GM12873 (cell line): ENCODE results near the gene CIZ1.

Source experiments
- TF ChIP-seq, protein P1 (sequence below): IDR thresholded peaks from 2 replicates; pipeline ENCODE4 v1.5.1; 2012; ENCODE audit warnings: low read depth, mild to moderate bottlenecking, moderate library complexity, low read length, control low read depth; ENCODE audit not compliant: insufficient read depth; ENCODE audit errors: missing control alignments

Gene CIZ1

DNA sequence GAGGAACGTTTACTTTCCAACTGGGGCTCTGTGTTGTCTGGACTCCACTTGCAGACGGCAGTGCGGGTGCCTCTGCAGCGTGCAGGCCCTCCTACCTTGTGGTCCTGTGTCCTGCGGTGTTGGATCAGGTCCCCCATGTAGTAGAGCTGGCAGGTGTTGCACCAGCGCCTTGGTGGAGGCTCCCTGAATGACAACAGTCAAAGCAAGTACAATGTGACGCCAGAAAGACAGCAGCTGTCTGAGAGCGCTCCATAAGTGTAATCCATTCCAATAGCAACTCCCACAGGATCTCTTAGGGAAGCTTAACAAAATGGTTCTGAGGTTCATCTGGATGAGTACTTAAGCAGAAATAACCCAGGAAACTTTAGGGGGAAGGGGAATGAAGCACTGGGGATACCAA is 21.4 kb downstream of the CIZ1 start:
- TF ChIP-seq, protein P1, sequence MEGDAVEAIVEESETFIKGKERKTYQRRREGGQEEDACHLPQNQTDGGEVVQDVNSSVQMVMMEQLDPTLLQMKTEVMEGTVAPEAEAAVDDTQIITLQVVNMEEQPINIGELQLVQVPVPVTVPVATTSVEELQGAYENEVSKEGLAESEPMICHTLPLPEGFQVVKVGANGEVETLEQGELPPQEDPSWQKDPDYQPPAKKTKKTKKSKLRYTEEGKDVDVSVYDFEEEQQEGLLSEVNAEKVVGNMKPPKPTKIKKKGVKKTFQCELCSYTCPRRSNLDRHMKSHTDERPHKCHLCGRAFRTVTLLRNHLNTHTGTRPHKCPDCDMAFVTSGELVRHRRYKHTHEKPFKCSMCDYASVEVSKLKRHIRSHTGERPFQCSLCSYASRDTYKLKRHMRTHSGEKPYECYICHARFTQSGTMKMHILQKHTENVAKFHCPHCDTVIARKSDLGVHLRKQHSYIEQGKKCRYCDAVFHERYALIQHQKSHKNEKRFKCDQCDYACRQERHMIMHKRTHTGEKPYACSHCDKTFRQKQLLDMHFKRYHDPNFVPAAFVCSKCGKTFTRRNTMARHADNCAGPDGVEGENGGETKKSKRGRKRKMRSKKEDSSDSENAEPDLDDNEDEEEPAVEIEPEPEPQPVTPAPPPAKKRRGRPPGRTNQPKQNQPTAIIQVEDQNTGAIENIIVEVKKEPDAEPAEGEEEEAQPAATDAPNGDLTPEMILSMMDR, result no peak

DNA sequence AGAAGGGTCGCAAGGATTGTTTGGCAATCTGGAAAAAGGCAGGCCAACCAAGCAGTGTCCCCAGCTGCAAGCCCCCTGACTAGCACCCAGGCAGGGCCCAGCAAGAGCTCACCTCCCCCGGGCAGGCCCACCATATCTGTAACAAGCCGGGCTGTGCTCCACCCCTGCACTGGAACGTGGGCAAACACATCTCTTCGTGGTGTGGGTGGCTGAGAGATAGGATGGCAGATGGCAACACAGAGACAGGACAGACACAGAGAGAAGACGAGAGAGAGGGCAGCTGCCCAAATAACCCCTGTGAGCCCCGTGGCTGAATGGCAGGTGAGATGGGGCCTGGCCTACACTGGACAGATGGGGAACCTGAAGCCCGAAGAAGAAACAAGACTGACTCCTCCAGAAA is 21.9 kb downstream of the CIZ1 start:
- TF ChIP-seq, protein P1, result no peak

DNA sequence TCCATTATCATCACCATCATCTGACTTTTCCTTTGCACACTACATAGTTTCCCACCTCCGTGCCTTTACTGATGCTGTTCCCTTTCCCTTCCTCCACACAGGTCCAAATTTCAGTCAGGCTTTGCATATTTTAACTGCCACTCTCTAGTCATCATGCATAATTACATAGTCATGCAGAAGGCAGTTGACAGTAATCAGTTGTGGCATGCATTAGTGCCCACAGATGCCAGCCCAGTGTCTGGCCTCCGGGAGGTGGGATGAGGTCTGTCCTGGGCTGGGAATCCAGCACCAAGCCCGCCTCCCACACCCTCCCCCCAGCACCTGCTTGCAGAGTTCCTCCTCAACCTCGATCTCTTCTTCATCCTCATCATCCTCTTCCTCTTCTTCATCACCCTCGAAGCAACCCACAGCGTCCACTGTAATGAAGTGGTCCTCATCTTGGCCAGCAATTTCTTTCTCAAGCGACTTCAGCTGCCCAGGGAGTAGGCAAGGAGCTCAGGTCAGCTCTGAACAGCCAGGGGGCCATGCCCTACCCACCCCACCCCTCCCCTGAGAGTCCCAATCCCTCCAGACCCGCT is 22.6 kb downstream of the CIZ1 start:
- TF ChIP-seq, protein P1, result no peak

DNA sequence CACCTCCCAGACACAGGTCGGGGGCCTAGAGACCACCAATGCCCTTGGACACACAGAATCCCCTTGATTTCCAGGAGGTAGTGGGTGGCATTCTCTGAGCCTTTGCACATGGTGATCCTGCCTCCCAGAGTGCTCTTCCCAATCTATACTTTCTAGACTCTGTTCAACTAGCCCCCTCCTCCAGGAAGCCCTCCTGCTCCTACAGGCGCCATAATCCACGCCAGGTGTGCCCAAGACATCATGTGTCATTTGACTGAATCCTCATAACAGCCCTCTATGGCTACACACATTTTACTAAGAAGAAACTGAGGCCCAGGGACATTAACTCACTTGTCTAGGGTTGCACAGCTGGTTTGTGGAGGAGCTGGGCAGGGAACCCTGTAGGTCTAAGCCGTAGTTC is 24.2 kb downstream of the CIZ1 start:
- TF ChIP-seq, protein P1, result no peak

DNA sequence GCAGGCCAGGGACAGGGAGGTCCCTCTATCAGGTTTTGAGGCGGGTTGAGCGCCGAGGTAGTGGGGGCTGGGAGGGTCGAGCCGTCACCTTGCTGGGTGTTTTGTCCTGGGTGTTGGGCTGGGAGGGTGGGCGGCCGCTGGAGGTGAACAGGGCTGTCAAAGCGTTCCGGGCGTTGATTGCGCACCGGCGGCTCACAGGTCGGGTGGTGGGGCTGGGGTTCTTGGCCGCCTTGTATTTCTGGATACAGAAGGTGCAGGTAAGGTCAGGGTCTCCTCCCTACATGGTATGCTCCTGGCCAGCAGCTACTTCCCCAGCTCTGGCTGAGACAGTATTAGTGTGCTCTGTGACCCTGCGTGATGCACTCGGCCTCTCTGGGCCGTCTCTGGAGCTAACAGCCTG is 25.2 kb downstream of the CIZ1 start:
- TF ChIP-seq, protein P1, result no peak

DNA sequence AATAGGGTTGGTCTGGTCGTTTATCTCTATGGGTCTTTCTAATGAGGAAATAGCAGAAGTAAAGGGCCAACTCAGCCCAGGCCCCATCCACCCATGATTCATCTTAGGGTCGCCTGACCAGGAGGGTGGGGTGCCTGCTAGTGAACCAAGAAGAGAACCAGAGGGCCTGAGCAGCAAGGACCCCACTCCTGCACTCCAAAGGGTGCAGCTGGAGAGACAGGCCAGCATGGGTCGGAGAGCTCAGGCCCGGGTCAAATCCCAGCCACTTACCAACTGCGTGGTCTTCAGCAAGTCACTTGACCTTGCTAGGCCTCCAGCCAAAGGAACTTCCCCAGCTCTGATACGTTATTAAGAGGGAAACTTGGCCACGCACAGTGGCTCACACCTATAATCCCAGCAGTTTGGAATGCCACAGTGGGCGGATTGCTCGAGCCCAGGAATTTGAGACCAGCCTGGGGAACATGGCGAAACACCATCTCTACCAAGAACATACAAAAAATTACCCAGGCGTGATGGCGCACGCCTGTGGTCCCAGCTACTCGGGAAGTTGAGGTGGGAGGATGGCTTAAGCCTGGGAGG is 27.0 kb downstream of the CIZ1 start:
- TF ChIP-seq, protein P1, result no peak

DNA sequence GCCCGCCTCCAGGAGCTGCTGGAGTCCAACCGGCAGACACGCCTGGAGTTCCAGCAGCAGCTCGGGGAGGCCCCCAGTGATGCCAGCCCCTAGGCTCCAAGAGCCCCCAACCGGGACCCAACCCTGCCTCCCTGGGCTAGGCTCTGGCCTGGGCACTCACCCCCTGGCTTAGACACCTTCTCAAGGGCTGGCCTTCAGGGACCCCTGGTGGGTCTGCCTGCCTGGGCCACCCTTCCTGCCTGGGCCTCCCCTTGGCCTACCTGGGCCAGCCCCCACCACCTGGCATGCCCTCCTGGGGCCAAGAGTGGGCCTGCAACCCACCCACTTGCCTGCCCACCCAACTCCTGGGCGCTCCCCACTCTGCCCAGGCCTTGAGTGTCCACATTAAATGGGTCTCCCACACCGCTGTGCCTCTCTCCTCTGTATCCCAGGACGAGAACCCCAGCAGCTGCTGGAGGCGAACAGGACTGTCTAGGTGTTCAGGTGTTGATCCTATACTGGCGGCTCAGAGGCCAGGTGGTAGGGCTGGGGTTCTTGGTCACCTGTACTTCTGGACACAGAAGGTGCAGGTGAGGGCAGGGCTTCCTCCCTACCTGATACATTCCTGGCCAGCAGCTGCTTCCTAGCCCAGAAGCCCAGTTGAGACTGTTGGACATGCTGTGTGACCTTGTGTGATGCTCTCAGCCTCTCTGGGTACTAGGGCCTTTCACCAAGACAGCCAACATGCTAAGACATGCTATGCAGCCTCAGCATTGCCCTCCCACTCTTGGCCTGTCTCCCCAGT is 27.7 kb downstream of the CIZ1 start:
- TF ChIP-seq, protein P1, result no peak
